Kasumi-1 (cell line): ENCODE measurements around the gene KAT2B.
A peak's percentile ranks its signal among the peaks of the same experiment; 100 is the strongest.

Experiments used
- DNase-seq, 2 experiments: peaks; one replicate each; lab custom pipeline; 2025; lab: John Stamatoyannopoulos, UW

KAT2B gene

DNA sequence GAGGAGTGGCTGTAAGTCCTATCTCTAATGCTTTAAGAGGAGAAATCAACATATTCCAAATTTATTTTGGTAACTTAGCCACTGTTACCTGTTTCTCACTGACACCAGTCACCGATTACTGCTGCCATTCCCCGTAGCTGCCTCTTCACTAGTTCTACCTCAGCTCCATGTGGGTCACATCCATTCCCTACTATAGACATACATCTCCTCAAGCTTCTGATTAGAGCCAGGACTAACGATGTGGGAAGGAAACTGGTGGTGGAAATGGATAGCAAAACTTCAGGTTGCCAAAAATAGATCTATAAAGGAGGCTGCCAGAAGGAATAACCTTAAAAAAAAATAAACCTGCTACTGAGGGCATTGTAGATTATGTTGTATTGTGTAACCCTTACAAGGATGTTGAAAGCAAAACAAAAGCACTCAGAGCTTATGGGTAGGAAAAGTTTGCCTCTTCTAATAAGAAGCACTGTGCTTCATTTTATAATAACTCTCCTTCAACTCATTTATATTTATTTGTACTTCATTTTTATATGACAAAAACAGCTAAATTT, 56.0 kb downstream of the KAT2B start:
- no peak for DNase-seq

- no peak for DNase-seq
Measured at GRCh38 chr3:20097015-20097414, 56.8 kb downstream of the KAT2B start.

DNA sequence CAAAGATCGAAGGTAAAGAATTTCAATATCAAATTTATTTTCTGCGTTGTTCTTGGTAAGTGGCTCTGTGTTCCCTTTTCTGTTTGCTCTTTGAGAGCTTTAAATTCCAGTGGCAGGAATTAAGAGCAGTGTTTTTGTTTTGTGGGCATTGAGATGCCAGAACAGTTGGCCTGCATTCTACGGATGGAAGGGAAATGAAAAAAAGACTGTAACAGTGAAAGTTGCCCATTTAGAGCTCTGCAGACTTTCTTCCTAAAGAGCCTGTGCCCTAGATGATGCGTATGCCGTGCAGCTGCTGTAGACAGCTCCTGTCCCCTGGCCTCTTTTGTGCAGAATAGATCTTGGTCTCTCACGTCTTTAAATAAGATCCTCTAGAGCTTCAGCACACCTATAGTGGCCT, 58.8 kb downstream of the KAT2B start:
- DNase-seq: no peak

GRCh38 chr3:20100151-20100550, 59.9 kb downstream of the KAT2B start:
- no peak for DNase-seq

GRCh38 chr3:20101041-20101440, 60.8 kb downstream of the KAT2B start:
- DNase-seq: no peak

- DNase-seq: no peak
Measured at GRCh38 chr3:20103731-20104130, 63.5 kb downstream of the KAT2B start.

DNA sequence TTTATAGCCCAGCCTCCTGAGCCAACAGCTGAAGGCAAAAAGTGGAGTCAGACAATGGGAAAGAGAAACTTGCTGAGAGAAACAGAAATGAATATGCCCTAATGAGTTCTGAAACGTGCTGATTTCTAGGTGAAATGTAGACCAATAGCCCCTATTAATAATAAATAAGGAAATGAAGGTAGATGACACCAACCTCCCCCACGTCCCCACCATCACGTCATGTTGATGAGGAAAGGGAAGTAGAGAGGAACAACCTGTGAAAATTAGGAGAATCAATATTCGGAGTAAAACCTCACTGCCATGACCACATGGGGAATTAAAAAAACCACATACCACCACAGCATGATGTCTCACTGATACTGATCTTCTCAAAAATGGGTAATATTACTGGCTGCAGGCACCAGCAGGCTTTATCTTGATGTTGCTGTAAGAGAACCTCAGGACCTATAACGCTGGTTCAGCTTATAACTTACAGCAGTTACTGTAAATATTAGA, 64.0 kb downstream of the KAT2B start:
- DNase-seq: peak; percentile 8 to 19

- no peak for DNase-seq
Measured at GRCh38 chr3:20105513-20106280, 65.5 kb downstream of the KAT2B start.

- no peak for DNase-seq
Measured at GRCh38 chr3:20107722-20108121, 67.5 kb downstream of the KAT2B start.

GRCh38 chr3:20108869-20109268, 68.6 kb downstream of the KAT2B start:
- DNase-seq: no peak

- DNase-seq: no peak
Measured at GRCh38 chr3:20110826-20111225, 70.6 kb downstream of the KAT2B start.

DNA sequence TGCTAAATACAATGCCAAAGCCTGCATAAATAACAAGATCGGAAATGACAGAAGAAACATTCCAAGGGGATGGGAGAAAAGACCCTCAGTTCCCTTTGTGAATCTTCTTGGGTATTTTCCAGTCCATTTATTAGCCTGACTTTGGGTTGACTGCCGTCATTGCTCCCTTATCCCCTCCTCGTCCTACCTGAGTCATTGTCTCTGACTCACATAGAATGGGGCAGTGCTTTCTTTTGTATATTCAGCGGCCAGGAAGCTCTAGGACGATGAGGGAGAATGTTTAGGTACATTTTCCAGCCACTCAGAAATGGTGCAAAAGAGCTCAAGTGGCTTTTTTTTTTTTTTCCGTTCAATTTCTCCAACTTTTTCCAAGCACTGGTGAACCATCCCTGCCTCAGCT, 71.6 kb downstream of the KAT2B start:
- DNase-seq: no peak

- DNase-seq: no peak
Measured at GRCh38 chr3:20121088-20121487, 80.8 kb downstream of the KAT2B start.

DNA sequence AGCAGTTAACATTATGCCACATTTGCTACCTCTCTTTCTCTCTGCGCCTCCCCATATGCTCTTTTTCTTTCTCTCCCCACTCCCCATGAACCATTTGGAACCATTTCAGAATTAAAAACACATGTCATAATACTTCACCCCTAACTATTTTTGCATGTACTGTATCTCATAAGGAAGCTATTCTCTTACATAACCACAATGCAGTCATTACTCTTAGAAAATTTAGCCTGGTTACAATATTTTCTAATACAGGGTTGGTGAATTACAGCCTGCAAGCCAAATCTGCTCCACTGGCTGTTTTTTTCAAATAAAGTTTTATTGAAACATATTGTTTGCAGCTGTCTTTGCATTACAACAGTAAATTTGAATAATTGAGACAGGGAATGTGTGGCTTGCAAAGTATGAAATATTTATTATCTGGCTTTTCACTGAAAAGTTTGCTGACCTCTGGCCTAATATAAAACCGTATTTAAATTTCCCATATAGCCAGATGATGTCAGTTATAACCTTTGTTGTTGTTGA, 82.9 kb downstream of the KAT2B start:
- no peak for DNase-seq

- DNase-seq: no peak
Measured at GRCh38 chr3:20125289-20125688, 85.0 kb downstream of the KAT2B start.

DNA sequence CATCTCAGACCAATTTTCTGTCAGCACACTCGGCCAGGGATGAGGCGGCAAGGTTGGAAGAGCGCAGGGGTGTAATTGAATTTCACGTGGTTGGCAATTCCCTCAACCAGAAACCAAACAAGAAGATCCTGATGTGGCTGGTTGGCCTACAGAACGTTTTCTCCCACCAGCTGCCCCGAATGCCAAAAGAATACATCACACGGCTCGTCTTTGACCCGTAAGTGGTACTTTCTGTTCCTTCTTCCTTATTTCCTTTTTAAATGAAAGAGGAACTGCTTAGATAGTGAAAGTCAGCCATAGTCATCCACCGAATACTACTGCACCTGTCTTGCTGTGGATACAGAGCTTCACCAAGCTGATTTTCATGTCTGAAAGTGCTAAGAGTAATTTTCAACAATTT, 85.7 kb downstream of the KAT2B start:
- DNase-seq: peak; percentile 27 to 51

- DNase-seq: no peak
Measured at GRCh38 chr3:20128358-20128757, 88.1 kb downstream of the KAT2B start.

- DNase-seq: no peak
Measured at GRCh38 chr3:20130106-20130505, 89.9 kb downstream of the KAT2B start.

GRCh38 chr3:20136231-20136630, 96.0 kb downstream of the KAT2B start:
- no peak for DNase-seq

- DNase-seq: no peak
Measured at GRCh38 chr3:20137647-20138046, 97.4 kb downstream of the KAT2B start.

- DNase-seq: no peak
Measured at GRCh38 chr3:20140881-20141280, 100.6 kb downstream of the KAT2B start.

GRCh38 chr3:20141316-20141715, 101.1 kb downstream of the KAT2B start:
- DNase-seq: no peak

DNA sequence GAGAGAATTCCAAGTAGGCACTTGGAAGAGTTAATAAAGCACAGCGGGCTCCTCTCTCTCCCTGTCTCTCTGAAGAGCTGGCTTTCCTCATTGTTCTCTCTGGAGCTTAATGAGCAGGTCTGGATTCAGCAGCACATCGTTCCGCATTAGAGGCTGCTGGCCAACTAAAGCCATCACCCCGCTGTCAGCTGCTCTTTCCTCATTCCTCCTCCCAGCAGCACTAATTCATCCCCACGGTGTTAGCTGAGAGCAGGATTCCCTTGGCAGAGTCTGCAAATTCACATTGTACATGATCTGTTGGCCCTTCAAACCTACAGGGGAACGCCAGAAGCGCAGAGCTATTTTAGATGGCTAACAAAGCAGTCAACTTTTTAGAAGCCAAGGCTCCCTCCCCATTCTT, 101.6 kb downstream of the KAT2B start:
- DNase-seq: no peak

GRCh38 chr3:20142517-20142916, 102.3 kb downstream of the KAT2B start:
- DNase-seq: no peak
